NCI-H748 treated with DMSO at 0.1 percent for 48 hours (cell line): ENCODE measurements around the gene CALCR.
"Not testable (repeated sequence)": the region's sequence is repeated elsewhere in the genome, so short reads cannot be mapped to it uniquely, and the experiment has no call there.

Source experiments
- DNase-seq: peaks from one replicate; lab custom pipeline; 2025; lab: John Stamatoyannopoulos, UW

The CALCR gene

GRCh38 chr7:93559639-93560491, 14.7 kb downstream of the CALCR start:
- DNase-seq = no peak

DNA sequence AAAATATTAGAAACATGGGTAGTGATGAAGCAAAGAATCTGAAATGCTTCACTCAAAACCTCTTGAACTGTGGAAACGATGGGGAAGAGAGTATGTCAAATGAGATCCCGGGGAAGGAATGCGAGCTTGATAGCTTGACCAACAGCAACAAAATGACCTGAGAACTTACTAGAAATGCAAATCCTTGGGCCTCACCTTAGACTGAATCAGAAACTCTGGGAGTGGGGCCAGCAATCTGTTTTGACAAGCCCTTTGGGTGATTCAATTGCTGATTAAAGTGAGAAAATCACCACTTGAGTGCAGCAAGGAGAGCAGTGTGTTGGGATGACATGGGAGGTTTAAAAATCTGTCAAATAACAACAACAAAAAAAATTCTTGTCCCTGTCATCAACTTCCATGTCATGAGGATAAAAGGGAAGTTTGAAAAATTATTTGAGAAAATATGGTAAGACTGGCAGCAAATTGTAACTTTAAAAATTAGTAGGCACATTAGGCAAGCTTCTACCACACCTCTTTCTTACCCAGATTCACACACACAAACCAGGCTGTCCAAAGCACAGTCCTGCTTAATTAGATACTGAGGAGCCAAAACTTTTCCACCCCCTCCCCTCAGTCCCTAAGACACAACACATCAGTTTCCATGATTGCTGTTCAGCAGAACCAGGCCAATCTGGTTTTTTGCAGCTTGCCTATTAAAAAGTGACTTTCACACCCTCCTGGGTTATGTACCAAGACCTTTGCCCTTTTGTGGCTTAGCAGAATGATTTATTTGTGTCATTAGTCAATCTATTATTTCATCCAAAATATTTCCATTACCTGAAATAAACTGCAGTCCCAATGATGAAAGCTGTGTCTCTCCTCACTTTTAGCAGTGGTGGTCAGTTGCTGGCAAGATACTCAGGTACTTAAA, 15.6 kb downstream of the CALCR start:
- no peak for DNase-seq

GRCh38 chr7:93551931-93552330, 22.6 kb downstream of the CALCR start:
- DNase-seq = no peak

DNA sequence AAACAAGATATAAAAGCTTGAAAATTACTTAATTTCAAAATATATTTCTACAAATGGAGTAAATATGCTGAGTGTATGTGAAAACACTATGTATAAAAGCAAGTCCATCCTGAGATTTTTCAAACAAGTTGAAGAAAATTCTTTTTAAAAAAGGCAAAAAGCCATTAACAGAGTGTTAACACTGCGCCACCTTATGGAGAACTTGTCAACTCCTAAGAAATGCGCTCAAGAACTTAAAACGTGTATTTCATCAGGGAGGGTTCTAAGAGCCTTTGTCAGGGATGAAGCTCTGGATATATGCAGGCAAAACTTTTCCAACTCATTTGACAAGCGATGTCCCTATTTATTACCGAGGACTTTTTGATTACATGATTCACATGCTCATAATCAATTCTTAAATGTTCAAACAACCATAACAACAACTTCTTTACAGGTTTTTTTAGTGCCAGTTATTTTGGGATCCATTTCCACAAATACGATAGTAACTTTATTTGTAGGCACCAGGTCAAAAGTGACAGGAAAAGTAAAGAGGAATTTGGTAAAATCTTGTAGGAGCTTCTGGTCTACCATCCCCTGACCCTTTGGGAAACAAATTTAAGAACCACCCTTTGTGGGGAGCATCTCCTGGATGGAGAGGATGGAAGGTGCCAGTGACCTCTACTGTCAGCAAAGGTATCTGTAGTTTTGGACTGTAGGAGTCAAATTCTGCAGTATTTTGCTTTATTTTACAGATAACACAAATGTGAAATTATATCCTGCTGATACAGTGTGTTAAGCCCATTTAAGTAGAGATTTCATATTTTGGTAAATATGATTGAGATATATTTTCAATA, 23.2 kb downstream of the CALCR start:
- DNase-seq = peak; percentile 21

GRCh38 chr7:93547716-93548115, 26.8 kb downstream of the CALCR start:
- no peak for DNase-seq

DNA sequence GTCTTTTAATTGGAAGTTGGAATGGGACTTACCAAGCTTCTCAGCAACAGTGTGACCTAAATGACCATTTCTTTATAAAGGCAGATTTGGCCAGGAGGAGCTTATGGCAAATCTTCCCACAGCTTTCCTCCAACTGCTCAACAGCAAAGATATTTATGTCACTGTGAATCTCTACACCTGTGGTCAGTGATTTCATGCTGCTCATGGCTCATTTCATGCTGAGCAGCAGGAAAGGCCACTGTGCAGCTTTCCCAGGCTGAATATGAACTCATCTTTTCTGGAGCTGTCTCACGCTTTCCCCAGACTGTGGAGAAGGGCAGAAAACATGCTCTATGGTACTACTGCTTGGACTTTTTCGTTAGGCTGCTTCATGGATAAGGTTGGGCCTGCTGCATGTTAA, 29.8 kb downstream of the CALCR start:
- no peak for DNase-seq

- no peak for DNase-seq
Measured at GRCh38 chr7:93538061-93538460, 36.5 kb downstream of the CALCR start.

- DNase-seq = no peak
Measured at GRCh38 chr7:93535616-93536015, 38.9 kb downstream of the CALCR start.

DNA sequence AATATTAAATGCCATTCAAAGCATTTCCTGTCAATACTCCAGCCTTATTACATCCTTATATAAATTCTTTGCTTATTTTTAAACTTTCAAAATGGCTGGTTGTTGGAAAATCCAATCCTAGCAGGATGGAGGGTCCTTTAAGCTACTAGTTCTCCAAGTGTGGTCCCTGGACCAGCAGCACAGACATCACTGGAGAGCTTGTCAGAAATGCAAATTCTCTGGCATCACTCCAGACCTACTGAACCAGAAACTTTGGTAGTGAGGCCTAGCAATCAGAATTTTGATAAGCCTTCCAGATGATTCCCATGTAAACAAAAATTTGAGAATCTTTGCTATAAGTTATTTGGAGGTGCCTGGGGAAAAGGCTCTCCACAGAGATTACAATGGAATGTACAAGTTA, 43.8 kb downstream of the CALCR start:
- no peak for DNase-seq

DNA sequence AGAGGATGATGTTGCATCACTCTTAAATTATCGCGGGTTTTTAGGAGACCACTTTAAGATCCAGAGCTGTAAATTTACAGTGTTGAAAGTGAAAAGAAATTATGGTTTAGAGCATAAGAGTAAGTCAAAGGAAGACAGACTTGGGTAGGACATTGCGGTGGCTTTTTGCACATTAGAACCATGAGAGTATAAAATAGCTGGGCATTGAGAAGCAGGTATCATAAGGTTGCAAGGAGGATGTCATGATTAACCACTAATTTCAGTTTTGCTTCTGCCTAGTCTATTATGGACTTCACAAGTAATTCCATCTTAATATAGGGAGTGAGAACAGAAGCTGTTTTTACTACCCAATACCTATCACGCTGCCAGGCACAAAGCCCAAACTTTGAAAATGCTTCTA, 57.7 kb downstream of the CALCR start:
- no peak for DNase-seq

DNA sequence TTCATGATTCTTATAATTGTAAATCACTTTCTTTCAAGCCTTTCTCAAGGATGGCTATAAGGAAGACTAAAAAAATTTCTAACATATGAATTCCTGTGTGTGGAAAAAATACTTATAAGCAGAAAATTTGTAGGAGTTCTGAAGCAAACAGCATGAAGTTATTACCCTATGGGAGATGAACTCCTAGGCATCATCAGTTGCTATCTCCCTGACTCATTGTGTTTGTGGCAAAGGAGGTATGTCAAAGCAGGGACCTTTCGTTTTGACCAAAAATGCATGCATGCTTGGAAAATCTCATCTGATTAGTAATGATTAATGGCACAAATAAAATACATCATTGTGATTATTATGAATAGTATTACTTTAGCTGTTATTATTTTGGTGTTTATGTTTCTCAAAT, 59.4 kb downstream of the CALCR start:
- DNase-seq = no peak

DNA sequence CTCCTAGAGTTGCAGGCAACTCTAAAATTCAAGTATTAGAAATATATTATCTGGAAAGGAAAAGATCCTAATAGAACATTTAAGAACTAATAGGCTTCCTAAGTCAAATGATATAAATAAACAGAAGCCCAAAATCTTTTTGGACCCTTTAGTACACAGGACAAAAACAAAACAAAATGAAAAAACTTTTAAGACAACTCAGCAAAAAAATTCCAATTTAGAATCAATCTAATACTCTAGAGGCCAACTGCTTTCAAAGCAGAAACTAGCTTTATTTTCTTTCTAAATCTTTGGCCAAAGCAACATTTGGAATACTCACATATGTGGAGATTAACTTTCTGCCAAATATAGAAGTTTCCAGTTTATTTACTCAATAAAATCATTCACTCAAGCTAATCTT, 65.2 kb downstream of the CALCR start:
- DNase-seq = no peak

- DNase-seq = no peak
Measured at GRCh38 chr7:93503088-93503487, 71.4 kb downstream of the CALCR start.

- DNase-seq = not testable (repeated sequence)
Measured at GRCh38 chr7:93491860-93492259, 82.7 kb downstream of the CALCR start.

DNA sequence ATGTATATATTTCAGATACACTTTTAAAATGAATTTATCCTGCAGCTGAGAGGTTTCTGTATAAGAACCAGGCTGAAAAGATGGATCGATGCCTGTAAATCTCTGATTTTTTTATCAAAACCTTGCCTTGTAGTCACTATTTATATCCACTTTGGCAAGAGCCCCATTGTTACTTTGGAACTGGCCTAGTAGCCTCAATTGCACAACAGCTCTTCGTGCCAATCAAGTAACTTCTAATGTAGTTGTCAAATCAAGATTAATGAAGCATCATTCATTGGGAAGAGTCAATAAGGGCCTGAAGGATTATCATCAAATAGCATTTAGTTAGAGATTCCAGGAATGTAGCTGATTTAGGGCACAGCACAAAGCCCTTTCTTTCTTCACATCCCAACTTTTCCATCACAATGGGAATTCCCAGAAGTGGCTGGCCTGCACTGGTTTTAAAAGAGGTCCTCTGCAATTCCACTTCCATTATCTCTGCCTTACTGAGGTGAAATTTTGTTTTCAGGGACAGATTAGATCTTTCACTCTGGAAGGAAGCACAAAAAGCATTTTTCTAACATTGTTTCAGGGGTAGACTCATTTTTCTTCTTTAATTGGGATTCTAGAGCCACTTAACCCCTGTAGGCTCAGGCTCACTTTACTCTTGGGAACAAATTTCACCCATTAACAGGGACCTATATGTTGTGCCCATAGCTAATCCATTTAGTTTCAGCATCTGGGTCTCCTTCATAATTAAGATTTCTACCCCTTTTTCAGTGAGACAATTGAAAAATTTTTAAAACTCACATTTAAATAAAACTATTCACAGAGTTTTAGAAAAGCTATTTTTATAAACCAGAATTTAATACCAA, 97.8 kb downstream of the CALCR start:
- no peak for DNase-seq

GRCh38 chr7:93475811-93476210, 98.7 kb downstream of the CALCR start:
- DNase-seq = no peak

DNA sequence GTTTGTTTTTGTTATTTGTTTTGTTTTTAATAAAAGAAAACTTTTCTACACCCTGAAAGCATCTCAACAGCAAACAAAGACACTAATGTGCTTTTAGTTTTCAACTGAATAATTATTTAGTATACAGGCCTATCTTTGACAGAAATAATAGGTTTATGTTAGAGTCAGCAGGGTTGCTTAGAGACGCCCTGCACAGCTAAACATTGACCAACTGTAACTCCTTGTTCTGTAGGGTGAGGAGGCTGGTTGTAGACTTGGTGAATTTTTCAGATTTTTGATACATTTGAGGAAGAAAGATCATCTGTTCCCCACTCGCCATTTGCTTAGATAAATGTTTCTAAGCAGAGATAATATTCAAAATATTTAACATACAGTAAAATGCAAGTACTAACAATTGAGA, 103.1 kb downstream of the CALCR start:
- DNase-seq = peak; percentile 55

GRCh38 chr7:93463764-93464163, 110.8 kb downstream of the CALCR start:
- DNase-seq = no peak

GRCh38 chr7:93461350-93461749, 113.2 kb downstream of the CALCR start:
- DNase-seq = peak; percentile 47

GRCh38 chr7:93453262-93453661, 121.3 kb downstream of the CALCR start:
- DNase-seq = no peak

- DNase-seq = no peak
Measured at GRCh38 chr7:93448176-93448575, 126.3 kb downstream of the CALCR start.
